CD4-positive, alpha-beta T cell (primary cell): Measurements from ENCODE around the gene MTX1. TPM values are rescaled to one million over a fixed set of nuclear protein-coding genes. Genes with fewer than 3 reads are reported as not detected.

ENCODE experiments used
- ATAC-seq: fragments of 200-7000 bp; cut with Tn5 transposase; one replicate; pipeline ENCODE4 v1.10.0; 2022; ENCODE audit warnings: mild to moderate bottlenecking; ENCODE audit not compliant: poor library complexity
- CTCF ChIA-PET: fragments of 350-600 bp; sonication (Branson Sonifier 250); formaldehyde crosslinking; loops from one replicate; lab custom pipeline; 2021; ENCODE audit warnings: antibody characterized with exemption, inconsistent platforms; lab: Charles Lee
- POLR2A ChIA-PET: fragments of 350-600 bp; sonication (Branson Sonifier 250); formaldehyde crosslinking; loops from one replicate; lab custom pipeline; 2021; ENCODE audit warnings: antibody characterized with exemption, inconsistent platforms; lab: Charles Lee
- DNase-seq, 14 experiments: peaks; one replicate each; pipeline ENCODE4 v3.0.0-alpha.2; 2013 to 2020; ENCODE audit warnings: mixed read lengths in 2 of 14
- H3K27ac ChIP-seq, 2 donors: one replicate each; pipeline versions ENCODE4 v1.5.1 to v1.7.0; 2013; ENCODE audit warnings: low read length in 2 of 2, low read depth in 1 of 2, mild to moderate bottlenecking in 1 of 2
- H3K27me3 ChIP-seq, 2 experiments: 1 replicate in 1 of 2; 2 replicates in 1 of 2; pipeline versions ENCODE4 v1.6.1 to v1.7.0; 2013; ENCODE audit warnings: low read length in 2 of 2, control low read depth in 1 of 2, mild to moderate bottlenecking in 1 of 2, moderate library complexity in 1 of 2; ENCODE audit not compliant: insufficient read depth in 2 of 2, control insufficient read depth in 1 of 2
- H3K36me3 ChIP-seq: one replicate; pipeline ENCODE4 v1.6.1; 2013; ENCODE audit warnings: low read length, control low read depth; ENCODE audit not compliant: insufficient read depth
- H3K4me1 ChIP-seq: one replicate; pipeline ENCODE4 v1.6.1; 2013; ENCODE audit warnings: low read length, control low read depth; ENCODE audit not compliant: insufficient read depth
- H3K4me3 ChIP-seq: one replicate; pipeline ENCODE4 v1.5.1; 2013; ENCODE audit warnings: mild to moderate bottlenecking, low read length, moderate library complexity
- H3K9me3 ChIP-seq, 2 experiments: 1 replicate in 1 of 2; 2 replicates in 1 of 2; pipeline versions ENCODE4 v1.6.1 to v1.7.0; 2013; ENCODE audit warnings: low read length in 2 of 2, mild to moderate bottlenecking in 2 of 2, control low read depth in 1 of 2, moderate library complexity in 1 of 2; ENCODE audit not compliant: control insufficient read depth in 1 of 2, insufficient read depth in 1 of 2
- H3K27ac Mint-ChIP-seq: one replicate; pipeline ENCODE4 v1.8.0; 2020; ENCODE audit warnings: mixed read lengths
- H3K27me3 Mint-ChIP-seq: one replicate; pipeline ENCODE4 v1.8.0; 2021; ENCODE audit warnings: mixed read lengths
- H3K36me3 Mint-ChIP-seq: one replicate; pipeline ENCODE4 v1.8.0; 2021; ENCODE audit warnings: low read depth, mixed read lengths
- H3K4me1 Mint-ChIP-seq: one replicate; pipeline ENCODE4 v1.8.0; 2021; ENCODE audit warnings: low read depth, mixed read lengths
- H3K4me3 Mint-ChIP-seq: one replicate; pipeline ENCODE4 v1.8.0; 2020; ENCODE audit warnings: mild to moderate bottlenecking, mixed read lengths
- H3K9me3 Mint-ChIP-seq: one replicate; pipeline ENCODE4 v1.8.0; 2020; ENCODE audit warnings: mixed read lengths
- CTCF ChIP-seq: fragments of 200-600 bp; IDR thresholded peaks from one replicate; pipeline ENCODE4 v1.8.0; 2022; ENCODE audit warnings: antibody characterized with exemption, mild to moderate bottlenecking
- intact Hi-C, 2 experiments: fragments of 100-400 bp; cut with DNase I in 1 of 2; cut with micrococcal nuclease in 1 of 2; formaldehyde crosslinking; loops; one replicate each; pipeline versions ENCODE4 v1.15.1 to v1.9.0; 2023 to 2025; cut with DNase I, micrococcal nuclease
- total RNA-seq, 174 experiments: library from RNA in 2 of 174; stranded (reverse) in 2 of 174; gene quantifications; one replicate each; pipeline ENCODE4 v1.2.3 and lab custom pipeline; 2021 to 2026

MTX1 gene
- total RNA-seq, 2 experiments from 2014 or later: 19.9 to 20.7 TPM

- ChIA-PET CTCF (interaction anchor here (0.7 to 4.4 kb wide), 16 partner anchors 20 to 694 kb away, joined by 3 to 34 read pairs (median 6); partner anchors contain the start of genes PBXIP1 and THBS3), POLR2A (interaction anchor here (0.6 to 4.4 kb wide), 19 partner anchors 20 to 222 kb away, joined by 3 to 31 read pairs (median 5); partner anchors contain the start of genes ADAM15, CLK2, EFNA3 and SCAMP3)
- Histone ChIP-seq H3K27me3 (no peaks in the 10 kb centered on the region), H3K36me3 (peaks cover 42% of the 10 kb centered on the region), H3K4me3 (peak within 1 kb of the TSS; percentile 77), H3K27ac (peak within 1 kb of the TSS; percentile 89 to 91), H3K4me1 (peaks cover 55% of the 10 kb centered on the region), H3K9me3 (no peaks in the 10 kb centered on the region)
- Mint-ChIP-seq H3K27me3 (no peaks in the 10 kb centered on the region), H3K27ac (peak within 1 kb of the TSS; percentile 95), H3K36me3 (peaks cover 53% of the 10 kb centered on the region), H3K9me3 (no peaks in the 10 kb centered on the region), H3K4me3 (peak within 1 kb of the TSS; percentile 100), H3K4me1 (peaks cover 52% of the 10 kb centered on the region)
- intact Hi-C loops: loop anchor here in 1 of 2 experiments (1.0 kb wide), 1 partner anchor 33 kb away; the partner anchor contains the start of gene DPM3
- peak; percentile 1 for TF ChIP-seq CTCF
- DNase-seq (peak in 13 of 14 experiments; percentile 33 to 81 (median 54)), ATAC-seq (peak; percentile 12)
These were observed 34.8 kb upstream of the MTX1 start, which contains the start of gene TRIM46 for GRCh38 chr1:155173478-155174323. TRIM46 (plus strand) TSS chr1:155173849; CDS start chr1:155173967, 118 bp downstream.

GRCh38 chr1:155174324-155175280 lies 33.9 kb upstream of the MTX1 start:
- no peaks in the 10 kb centered on the region for H3K27me3 ChIP-seq
- TF ChIP-seq CTCF: no peak
- intact Hi-C loops: loop anchor here (1.0 to 5.0 kb wide), 3 partner anchors 19 to 148 kb away; partner anchors contain the start of gene RUSC1 (in 1 of the 2)
- peak; percentile 5 for ATAC-seq
- no peaks in the 10 kb centered on the region for H3K9me3 ChIP-seq
- H3K36me3 ChIP-seq: peaks cover 41% of the 10 kb centered on the region
- peaks cover 55% of the 10 kb centered on the region for H3K4me1 ChIP-seq
- Mint-ChIP-seq H3K27me3 (no peaks in the 10 kb centered on the region), H3K36me3 (peaks cover 53% of the 10 kb centered on the region), H3K27ac (peak overlapping the region; percentile 95), H3K4me1 (peaks cover 47% of the 10 kb centered on the region), H3K4me3 (peak overlapping the region; percentile 100), H3K9me3 (no peaks in the 10 kb centered on the region)
- H3K27ac ChIP-seq: peak overlapping the region; percentile 7 to 40
- CTCF ChIA-PET: interaction anchor here (1.1 to 4.4 kb wide), 3 partner anchors 19 to 53 kb away, joined by 3 to 34 read pairs (median 21); no protein-coding TSS in a partner anchor
- POLR2A ChIA-PET: interaction anchor here (0.6 to 4.4 kb wide), 5 partner anchors 19 to 89 kb away, joined by 3 to 31 read pairs (median 5); partner anchors contain the start of gene THBS3
- peak in 13 of 14 experiments; percentile 40 to 87 (median 53) for DNase-seq
- H3K4me3 ChIP-seq: peak overlapping the region; percentile 77
